Tibial nerve (tissue), 4 donors: ENCODE results near the gene ABLIM2. TPM values are rescaled to one million over a fixed set of nuclear protein-coding genes. Genes with fewer than 3 reads are reported as not detected.

Experiments
- DNase-seq, 2 donors: peaks; one replicate each; pipeline ENCODE4 v3.0.0-alpha.2; 2019; ENCODE audit warnings: low spot score in 2 of 2
- H3K27ac ChIP-seq, 4 donors: fragments of 200-600 bp; sonication (generic) in 3 of 4; one replicate each; pipeline ENCODE4 v1.5.1; 2017 to 2019; ENCODE audit warnings: mild to moderate bottlenecking in 1 of 4
- H3K27me3 ChIP-seq, 2 donors: fragments of 200-600 bp; sonication (generic) in 1 of 2; one replicate each; pipeline versions ENCODE4 v1.5.1 to v1.6.0; 2017 to 2019
- H3K36me3 ChIP-seq, 3 donors: fragments of 200-600 bp; sonication (generic); one replicate each; pipeline ENCODE4 v1.5.1; 2018 to 2019
- H3K4me1 ChIP-seq, 4 donors: fragments of 200-600 bp; sonication (generic) in 3 of 4; one replicate each; pipeline ENCODE4 v1.5.1; 2017 to 2019
- H3K4me3 ChIP-seq, 4 donors: fragments of 200-600 bp; sonication (generic) in 3 of 4; one replicate each; pipeline ENCODE4 v1.5.1; 2017 to 2019; ENCODE audit warnings: mild to moderate bottlenecking in 1 of 4, moderate library complexity in 1 of 4
- H3K9me3 ChIP-seq, 4 donors: fragments of 200-600 bp; sonication (generic) in 3 of 4; one replicate each; pipeline ENCODE4 v1.5.1; 2017 to 2019
- EP300 ChIP-seq, 2 donors: sonication (generic); formaldehyde crosslinking; IDR thresholded peaks; one replicate each; pipeline ENCODE4 v1.6.1; 2017; ENCODE audit warnings: antibody characterized with exemption in 2 of 2, mild to moderate bottlenecking in 1 of 2
- POLR2A ChIP-seq, 2 donors: fragments of 450-650 bp; IDR thresholded peaks; one replicate each; pipeline ENCODE4 v1.6.1; 2017; ENCODE audit warnings: antibody characterized with exemption in 2 of 2, mild to moderate bottlenecking in 2 of 2, moderate library complexity in 2 of 2
- WGBS, 2 donors: methylation state at CpG; one replicate each; pipeline ENCODE4 v1.1.5; 2018; 5-methylcytosine and 5-hydroxymethylcytosine counted together
- total RNA-seq, 4 donors: library from RNA; depleted of rRNA; stranded (reverse); fragments of >200 nt; gene quantifications; one replicate each; pipeline ENCODE4 v1.1.0, GENCODE V29; 2016
- TF ChIP-seq, protein P1 (sequence below), 5 experiments: fragments of 200-600 bp in 3 of 5; fragments of 450-650 bp in 2 of 5; sonication (generic) in 3 of 5; IDR thresholded peaks; one replicate each; pipeline ENCODE4 v1.5.1; 2016 to 2019; ENCODE audit warnings: antibody characterized with exemption in 5 of 5, mild to moderate bottlenecking in 3 of 5, moderate library complexity in 2 of 5

ABLIM2 gene
- total RNA-seq, 4 donors from 2014 or later: 29.1 to 125 (median 41.7) TPM

DNA sequence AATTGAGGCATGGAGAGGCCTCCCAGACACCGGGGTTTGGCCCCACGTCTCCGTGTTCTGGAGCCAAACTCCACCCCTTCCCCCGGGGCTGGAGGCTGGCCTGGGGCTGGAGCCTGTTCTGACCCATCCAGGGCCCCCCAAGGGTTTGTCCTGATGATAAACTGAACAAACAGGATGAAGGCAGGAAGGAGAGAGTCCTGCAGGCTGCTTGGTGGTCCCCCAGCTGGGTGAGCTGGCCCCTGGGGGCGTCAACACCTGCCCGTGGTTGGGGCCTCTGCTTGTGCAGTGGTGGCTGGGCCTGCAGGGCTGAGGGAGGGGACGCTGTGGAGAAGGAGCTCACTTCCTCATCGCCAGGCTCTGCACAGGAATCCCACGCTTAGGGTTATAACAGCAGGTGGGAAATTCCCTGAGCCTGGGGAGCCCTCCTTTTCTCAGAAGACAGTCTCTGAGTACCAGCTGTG, 42.7 kb upstream of the ABLIM2 start:
- no peak for DNase-seq
- Histone ChIP-seq H3K27me3 (no peaks in the 10 kb centered on the region), H3K27ac (peak overlapping the region in 3 of 4 donors; percentile 83 to 84 (median 84)), H3K4me3 (peak overlapping the region in 3 of 4 donors; percentile 43 to 49 (median 48)), H3K9me3 (no peaks in the 10 kb centered on the region), H3K4me1 (peaks cover 0 to 51% (median 28%) of the 10 kb centered on the region in 4 donors), H3K36me3 (no peaks in the 10 kb centered on the region)
- 22 to 42% methylated on average over 7 to 9 of the region's 9 CpGs for WGBS, 2 donors
- TF ChIP-seq POLR2A (IDR thresholded peaks at IDR 0.05) (no peak), EP300 (IDR thresholded peaks at IDR 0.05) (no peak)
- TF ChIP-seq, protein P1, sequence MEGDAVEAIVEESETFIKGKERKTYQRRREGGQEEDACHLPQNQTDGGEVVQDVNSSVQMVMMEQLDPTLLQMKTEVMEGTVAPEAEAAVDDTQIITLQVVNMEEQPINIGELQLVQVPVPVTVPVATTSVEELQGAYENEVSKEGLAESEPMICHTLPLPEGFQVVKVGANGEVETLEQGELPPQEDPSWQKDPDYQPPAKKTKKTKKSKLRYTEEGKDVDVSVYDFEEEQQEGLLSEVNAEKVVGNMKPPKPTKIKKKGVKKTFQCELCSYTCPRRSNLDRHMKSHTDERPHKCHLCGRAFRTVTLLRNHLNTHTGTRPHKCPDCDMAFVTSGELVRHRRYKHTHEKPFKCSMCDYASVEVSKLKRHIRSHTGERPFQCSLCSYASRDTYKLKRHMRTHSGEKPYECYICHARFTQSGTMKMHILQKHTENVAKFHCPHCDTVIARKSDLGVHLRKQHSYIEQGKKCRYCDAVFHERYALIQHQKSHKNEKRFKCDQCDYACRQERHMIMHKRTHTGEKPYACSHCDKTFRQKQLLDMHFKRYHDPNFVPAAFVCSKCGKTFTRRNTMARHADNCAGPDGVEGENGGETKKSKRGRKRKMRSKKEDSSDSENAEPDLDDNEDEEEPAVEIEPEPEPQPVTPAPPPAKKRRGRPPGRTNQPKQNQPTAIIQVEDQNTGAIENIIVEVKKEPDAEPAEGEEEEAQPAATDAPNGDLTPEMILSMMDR (IDR thresholded peaks at IDR 0.05): no peak

DNA sequence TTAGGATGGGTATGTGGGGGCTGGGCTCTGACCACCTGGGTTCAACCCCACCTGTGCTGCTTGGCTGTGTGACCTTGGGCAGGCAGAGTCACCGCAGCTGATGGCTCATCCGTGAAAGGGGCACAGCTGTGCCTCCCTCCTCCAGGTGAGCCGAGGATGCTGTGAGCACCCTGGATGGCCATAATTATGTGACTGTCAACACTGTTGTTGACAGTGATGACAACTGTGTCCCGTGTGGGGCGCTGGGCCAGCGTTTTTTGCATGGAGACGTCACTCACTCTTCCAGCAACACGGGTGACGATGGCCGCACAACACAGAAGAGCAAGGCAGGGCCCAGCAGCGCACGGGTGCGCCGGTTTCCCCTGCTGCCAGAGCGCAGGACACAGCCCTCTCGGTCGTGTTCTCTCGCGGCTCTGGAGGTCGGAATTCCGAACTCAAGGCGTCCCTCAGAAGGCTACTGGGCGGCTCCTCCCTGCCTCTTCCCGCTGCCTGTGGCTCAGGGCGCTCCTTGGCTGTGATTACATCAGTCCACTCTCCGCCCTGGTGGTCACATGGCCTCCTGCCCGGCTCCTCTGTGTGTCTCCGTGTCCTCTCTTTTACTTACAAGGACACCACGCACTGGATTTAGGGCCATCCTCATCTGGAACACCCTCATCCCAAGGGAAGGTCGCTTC, 41.8 kb upstream of the ABLIM2 start:
- Histone ChIP-seq H3K27me3 (no peaks in the 10 kb centered on the region), H3K4me3 (peak overlapping the region; percentile 20 to 49 (median 46)), H3K9me3 (no peaks in the 10 kb centered on the region), H3K36me3 (no peaks in the 10 kb centered on the region), H3K4me1 (peaks cover 0 to 47% (median 28%) of the 10 kb centered on the region in 4 donors), H3K27ac (peak overlapping the region; percentile 0 to 84 (median 84))
- 44 to 64% methylated on average over 28 to 29 of the region's 30 CpGs for WGBS, 2 donors
- peak in 1 of 2 donors; percentile 74 for DNase-seq
- peak in 1 of 2 donors; percentile 52 for TF ChIP-seq EP300 (IDR thresholded peaks at IDR 0.05)
- peak in 1 of 2 donors; percentile 41 for TF ChIP-seq POLR2A (IDR thresholded peaks at IDR 0.05)
- TF ChIP-seq, protein P1 (IDR thresholded peaks at IDR 0.05): no peak

DNA sequence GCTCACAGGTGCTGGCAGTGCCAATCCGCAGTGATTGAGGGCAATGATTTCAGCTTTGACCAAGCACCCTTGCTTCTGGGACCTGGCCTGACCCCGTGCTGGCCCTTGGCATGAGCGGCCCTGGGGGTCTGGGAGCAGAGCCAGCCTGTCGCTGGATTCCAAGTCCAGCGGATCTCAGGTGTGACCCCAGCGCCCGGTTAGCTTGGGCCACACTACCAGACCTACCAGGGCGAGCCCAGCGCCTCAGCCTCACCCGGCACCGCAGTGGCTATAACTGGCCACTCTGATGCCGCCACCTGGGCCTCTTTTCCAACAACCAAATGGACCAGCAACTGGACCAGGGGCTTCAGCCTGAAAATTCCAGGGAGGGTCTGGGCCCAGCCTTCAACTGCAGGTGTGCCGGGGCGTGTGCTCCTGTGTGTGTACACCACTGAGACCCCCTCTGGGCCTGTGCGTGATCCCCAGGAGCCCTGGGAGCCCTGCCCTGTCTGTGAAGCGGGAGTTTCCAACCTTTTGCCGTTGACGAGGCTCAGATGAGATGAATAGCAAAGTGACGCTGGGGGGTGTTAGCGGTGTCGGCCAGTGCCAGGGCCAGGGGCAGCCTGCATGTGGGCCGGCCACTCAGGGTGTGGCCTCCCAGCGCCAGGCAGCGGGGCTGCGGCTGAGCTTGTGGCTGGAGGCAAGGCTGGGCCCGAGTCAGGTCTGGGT, 41.1 kb upstream of the ABLIM2 start:
- Histone ChIP-seq H3K4me3 (peak overlapping the region; percentile 20 to 49 (median 46)), H3K9me3 (no peaks in the 10 kb centered on the region), H3K27ac (peak overlapping the region; percentile 0 to 84 (median 84)), H3K27me3 (no peaks in the 10 kb centered on the region), H3K36me3 (no peaks in the 10 kb centered on the region), H3K4me1 (peaks cover 0 to 45% (median 28%) of the 10 kb centered on the region in 4 donors)
- no peak for DNase-seq
- TF ChIP-seq, protein P1 (IDR thresholded peaks at IDR 0.05): no peak
- TF ChIP-seq POLR2A (IDR thresholded peaks at IDR 0.05) (no peak), EP300 (IDR thresholded peaks at IDR 0.05) (no peak)
- WGBS, 2 donors: 53 to 72% methylated on average over 12 to 23 of the region's 26 CpGs

DNA sequence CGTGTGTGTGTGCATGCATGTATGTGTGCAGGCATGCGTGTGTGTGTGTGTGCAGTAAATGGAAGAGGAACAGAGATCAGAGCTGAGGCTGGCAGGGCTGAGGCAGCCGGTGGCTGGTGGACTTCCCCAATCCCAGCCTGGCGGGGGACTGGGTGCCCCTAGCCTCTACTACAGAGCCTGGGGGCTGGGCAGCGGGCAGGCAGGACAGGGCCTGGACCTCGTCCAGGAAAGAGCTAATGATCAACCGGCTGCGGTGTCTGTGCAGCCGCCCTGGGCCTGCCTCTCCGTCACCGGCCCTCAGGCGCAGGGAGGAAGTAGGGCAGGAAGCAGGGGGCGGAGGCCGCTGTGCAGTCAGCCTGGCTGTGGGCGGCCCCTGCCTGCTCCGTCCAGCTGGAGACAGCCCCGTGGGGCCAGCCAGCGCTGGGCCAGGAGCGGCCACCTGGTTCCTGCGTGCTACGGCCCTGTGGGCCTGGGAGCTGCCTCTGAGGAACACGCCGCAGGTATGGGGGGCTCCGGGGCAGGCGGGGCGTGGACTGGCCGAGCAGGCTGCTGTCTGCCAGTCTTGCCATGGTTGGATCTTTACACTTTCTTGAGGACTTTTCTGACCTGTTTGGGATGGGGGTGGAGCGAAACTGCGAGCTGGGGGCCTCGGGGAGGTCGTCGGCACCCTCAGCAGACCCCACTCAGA, 40.4 kb upstream of the ABLIM2 start, which contains the start of gene SH3TC1:
Gene SH3TC1 (plus strand): TSS at position 385 of the 688 bp plus-strand sequence. CDS start 5,905 bp downstream, outside the sequence.
- peak; percentile 67 to 71 for DNase-seq
- Histone ChIP-seq H3K36me3 (no peaks in the 10 kb centered on the region), H3K4me1 (peaks cover 0 to 40% (median 28%) of the 10 kb centered on the region in 4 donors), H3K27ac (peak within 1 kb of the TSS; percentile 0 to 84 (median 84)), H3K9me3 (no peaks in the 10 kb centered on the region), H3K27me3 (no peaks in the 10 kb centered on the region), H3K4me3 (peak within 1 kb of the TSS; percentile 20 to 49 (median 46))
- peak; percentile 37 to 61 for TF ChIP-seq POLR2A (IDR thresholded peaks at IDR 0.05)
- TF ChIP-seq, protein P1 (IDR thresholded peaks at IDR 0.05): no peak
- TF ChIP-seq EP300 (IDR thresholded peaks at IDR 0.05): peak; percentile 42 to 83
- 28 to 39% methylated on average over 16 to 31 of the region's 32 CpGs for WGBS, 2 donors
